ENCODE measurements around the gene TSC22D2.

- no peak for TF ChIP-seq POLR2A (IDR thresholded peaks at IDR 0.05)
- TF ChIP-seq CTCF (IDR thresholded peaks at IDR 0.05): no peak
These were observed 13.5 kb upstream of the TSC22D2 start for GRCh38 chr3:150394606-150395005.
